ENCODE results near the gene KLK2.

DNA sequence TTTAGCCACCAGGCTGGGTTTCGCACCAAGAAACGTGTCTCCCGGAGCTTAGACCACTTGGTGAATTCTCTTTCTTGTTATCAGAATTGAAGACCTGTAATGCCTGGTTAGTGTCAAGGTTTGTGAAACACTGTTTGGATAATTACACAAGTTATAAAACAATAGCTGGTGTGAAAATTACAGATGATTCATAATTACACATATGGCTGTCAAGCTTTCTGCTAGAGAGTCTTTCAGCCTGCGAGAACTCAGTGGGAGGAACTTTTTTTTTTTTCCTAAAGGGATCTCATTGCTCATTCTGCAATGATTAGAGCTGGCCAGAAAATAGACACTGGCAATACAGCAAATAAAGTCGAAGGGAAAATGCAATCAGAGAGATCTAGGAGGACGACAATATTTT is 51.3 kb downstream of the KLK2 start:
- TF ChIP-seq, protein P1, sequence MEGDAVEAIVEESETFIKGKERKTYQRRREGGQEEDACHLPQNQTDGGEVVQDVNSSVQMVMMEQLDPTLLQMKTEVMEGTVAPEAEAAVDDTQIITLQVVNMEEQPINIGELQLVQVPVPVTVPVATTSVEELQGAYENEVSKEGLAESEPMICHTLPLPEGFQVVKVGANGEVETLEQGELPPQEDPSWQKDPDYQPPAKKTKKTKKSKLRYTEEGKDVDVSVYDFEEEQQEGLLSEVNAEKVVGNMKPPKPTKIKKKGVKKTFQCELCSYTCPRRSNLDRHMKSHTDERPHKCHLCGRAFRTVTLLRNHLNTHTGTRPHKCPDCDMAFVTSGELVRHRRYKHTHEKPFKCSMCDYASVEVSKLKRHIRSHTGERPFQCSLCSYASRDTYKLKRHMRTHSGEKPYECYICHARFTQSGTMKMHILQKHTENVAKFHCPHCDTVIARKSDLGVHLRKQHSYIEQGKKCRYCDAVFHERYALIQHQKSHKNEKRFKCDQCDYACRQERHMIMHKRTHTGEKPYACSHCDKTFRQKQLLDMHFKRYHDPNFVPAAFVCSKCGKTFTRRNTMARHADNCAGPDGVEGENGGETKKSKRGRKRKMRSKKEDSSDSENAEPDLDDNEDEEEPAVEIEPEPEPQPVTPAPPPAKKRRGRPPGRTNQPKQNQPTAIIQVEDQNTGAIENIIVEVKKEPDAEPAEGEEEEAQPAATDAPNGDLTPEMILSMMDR (conservative IDR thresholded peaks at IDR 0.05; ENCODE audit: low read depth, low read length), result no peak
- TF ChIP-seq EZH2 (IDR thresholded peaks at IDR 0.05; ENCODE audit: low read length, unreplicated experiment), result no peak
- TF ChIP-seq EZH2phosphoT487 (IDR thresholded peaks at IDR 0.05; ENCODE audit: borderline replicate concordance, low read length), result no peak
